ENCODE data around the gene RPS6KA1. TPM values are rescaled to one million over a fixed set of nuclear protein-coding genes. Genes with fewer than 3 reads are reported as not detected.
A peak's percentile ranks its signal among the peaks of the same experiment; 100 is the strongest.

The RPS6KA1 gene
- total and polyA plus RNA-seq, 9 of the 15 experiments (the other 6 are each of a cell fraction or from before 2014, with no cell fraction given) = 2.4 to 61.0 (median 35.5) TPM

- TF ChIP-seq ZNF212 (CRISPR knock-in tag; IDR thresholded peaks at IDR 0.05) (no peak), GTF2F1 (IDR thresholded peaks at IDR 0.05; ENCODE audit: low read depth, low read length) (no peak), TFAP4 (CRISPR knock-in tag; IDR thresholded peaks at IDR 0.05; ENCODE audit: borderline replicate concordance) (no peak), TCF3 (CRISPR knock-in tag; IDR thresholded peaks at IDR 0.05) (peak; percentile 48), STAT5B (CRISPR knock-in tag; IDR thresholded peaks at IDR 0.05) (no peak), KLF16 (IDR thresholded peaks at IDR 0.05) (no peak), CBFA2T3 (IDR thresholded peaks at IDR 0.05) (peak; percentile 79), TAL1 (IDR thresholded peaks at IDR 0.05) (peak; percentile 30; the same call in 1 of the 2 replicates), NFIC (IDR thresholded peaks at IDR 0.05) (0 out of 2 replicates have a peak, but pooled peaks have one; percentile 11), RUNX1 (IDR thresholded peaks at IDR 0.05; ENCODE audit: low read depth) (no peak), CBX1 (IDR thresholded peaks at IDR 0.05; ENCODE audit: low read depth) (no peak)
Observed at GRCh38 chr1:26575348-26575747, 45.8 kb downstream of the RPS6KA1 start (continued).

- no peak overlapping the region for H3K4me2 ChIP-seq (ENCODE audit: insufficient read depth, low read length)
- H3K9me1 ChIP-seq (ENCODE audit: control insufficient read depth, insufficient read depth, low read length) = no peaks in the 10 kb centered on the region
- H2AFZ ChIP-seq (ENCODE audit: low read depth, low read length) = no peak overlapping the region
- H3K36me3 ChIP-seq (ENCODE audit: control insufficient read depth, insufficient read depth, low read length) = peaks cover 18% of the 10 kb centered on the region; the same call in 2 of the 3 replicates
- H3K4me3 ChIP-seq = no peak overlapping the region
- H3K79me2 ChIP-seq (ENCODE audit: control insufficient read depth, insufficient read depth, low read length) = no peaks in the 10 kb centered on the region
- H4K20me1 ChIP-seq (replicated peaks; ENCODE audit: control insufficient read depth, insufficient read depth, low read length) = no peaks in the 10 kb centered on the region
- peaks cover 13 to 15% of the 10 kb centered on the region in 2 experiments; a peak in 4 of 5 replicates for H3K4me1 ChIP-seq (replicated peaks in 1 of 2; ENCODE audit: control insufficient read depth in 2 of 2, insufficient read depth in 2 of 2, low read length in 2 of 2)
- H3K9ac ChIP-seq (ENCODE audit: insufficient read depth in 1 of 2, low read depth in 2 of 2, low read length in 2 of 2) = no peak overlapping the region
- TF ChIP-seq ZNF316 (IDR thresholded peaks at IDR 0.05) (peak; percentile 52), ESRRB (CRISPR knock-in tag; IDR thresholded peaks at IDR 0.05; ENCODE audit: borderline replicate concordance) (no peak), CHD1 (IDR thresholded peaks at IDR 0.05; ENCODE audit: low read length) (no peak), HNRNPK (IDR thresholded peaks at IDR 0.05; ENCODE audit: low read depth, low read length, poor library complexity, severe bottlenecking) (no peak), ATF2 (CRISPR knock-in tag; IDR thresholded peaks at IDR 0.05) (no peak), CEBPZ (IDR thresholded peaks at IDR 0.05; ENCODE audit: borderline replicate concordance, low read depth, low read length) (no peak), STAT5A (IDR thresholded peaks at IDR 0.05; ENCODE audit: borderline replicate concordance, low read length) (no peak), ZNF445 (CRISPR knock-in tag; IDR thresholded peaks at IDR 0.05; ENCODE audit: low read depth) (no peak)
- H3K27me3 ChIP-seq (ENCODE audit: control insufficient read depth in 2 of 2, insufficient read depth in 2 of 2, low read length in 2 of 2) = no peaks in the 10 kb centered on the region
- intact Hi-C loops (cut with micrococcal nuclease) (no loop called here), in situ Hi-C loops (cut with MboI) (no loop called here)
- WGBS (ENCODE audit: insufficient coverage, low coverage, missing lambda C conversion rate) = 9% methylated on average over 4 of the region's 4 CpGs
- no TSS peak for BruUV-seq (replicated peaks)
- ChIA-PET CTCF (ENCODE audit: low intra/inter-chr PET ratio) (no interaction called here), POLR2A (interaction anchor here (0.7 to 1.2 kb wide), 3 partner anchors 15 to 322 kb away, joined by 3 to 5 read pairs (median 3); partner anchors contain the start of gene GPATCH3)
- FAIRE-seq (no peak), DNase-seq (ENCODE audit: extremely low read depth in 1 of 4, low spot score in 3 of 4) (no peak), ATAC-seq (no peak)
- H3K9me3 ChIP-seq (replicated peaks; ENCODE audit: control insufficient read depth, insufficient read depth, low read depth, low read length) = no peaks in the 10 kb centered on the region
- no peak overlapping the region for H3K27ac ChIP-seq (ENCODE audit: extremely low read depth, low read depth, low read length)
Observed at GRCh38 chr1:26578167-26578566, 48.6 kb downstream of the RPS6KA1 start.
